AG04449 (cell line): ENCODE data around the gene MBD3L5.

Experiments
- CTCF ChIA-PET: fragments of 350-600 bp; formaldehyde crosslinking; extraction: SDS; loops from one replicate; lab custom pipeline; 2021; ENCODE audit warnings: antibody characterized with exemption; lab: Yijun Ruan, JAX
- POLR2A ChIA-PET: fragments of 400-600, 350-600 bp; formaldehyde crosslinking; extraction: SDS; loops from one replicate; lab custom pipeline; 2020; ENCODE audit warnings: antibody characterized with exemption, inconsistent platforms; lab: Yijun Ruan, JAX
- DNase-seq: peaks from one replicate; pipeline ENCODE4 v3.0.0-alpha.2; 2010; ENCODE audit warnings: low read depth, low spot score
- H3K4me3 ChIP-seq: 2 replicates; pipeline ENCODE4 v1.5.1; 2011; ENCODE audit warnings: low read depth, mild to moderate bottlenecking, control low read depth, low read length
- CTCF ChIP-seq: IDR thresholded peaks from one replicate; pipeline ENCODE4 v1.5.1; 2011; ENCODE audit warnings: mild to moderate bottlenecking, moderate library complexity, low read length, control low read depth, inconsistent platforms; ENCODE audit not compliant: insufficient read depth; ENCODE audit errors: missing control alignments

MBD3L5 gene

GRCh38 chr19:7069042-7069903 lies 38.9 kb downstream of the MBD3L5 start, which contains the start of gene ZNF557:
Gene ZNF557, plus strand, starts transcription at chr19:7069703. Its CDS starts 5,372 bp downstream, at chr19:7075075.
- ChIA-PET POLR2A (interaction anchor here (0.6 to 1.0 kb wide), 9 partner anchors 9 to 1012 kb away, joined by 3 to 4 read pairs (median 3); no protein-coding TSS in a partner anchor), CTCF (interaction anchor here (0.9 to 2.4 kb wide), 4 partner anchors 11 to 612 kb away, joined by 3 to 10 read pairs (median 5); partner anchors contain the start of gene TRAPPC5)
- peak; percentile 58 for DNase-seq
- TF ChIP-seq CTCF, result no peak
- peak within 1 kb of the TSS; percentile 93 for H3K4me3 ChIP-seq

GRCh38 chr19:7069904-7070226 lies 39.5 kb downstream of the MBD3L5 start:
- H3K4me3 ChIP-seq, result peak overlapping the region; percentile 93
- no peak for TF ChIP-seq CTCF
- ChIA-PET POLR2A (interaction anchor here (0.6 to 1.0 kb wide), 6 partner anchors 10 to 1012 kb away, joined by 3 to 4 read pairs (median 4); no protein-coding TSS in a partner anchor), CTCF (interaction anchor here (1.5 to 2.4 kb wide), 2 partner anchors 11 to 611 kb away, joined by 4 to 10 read pairs; partner anchors contain the start of gene TRAPPC5)
- no peak for DNase-seq

DNA sequence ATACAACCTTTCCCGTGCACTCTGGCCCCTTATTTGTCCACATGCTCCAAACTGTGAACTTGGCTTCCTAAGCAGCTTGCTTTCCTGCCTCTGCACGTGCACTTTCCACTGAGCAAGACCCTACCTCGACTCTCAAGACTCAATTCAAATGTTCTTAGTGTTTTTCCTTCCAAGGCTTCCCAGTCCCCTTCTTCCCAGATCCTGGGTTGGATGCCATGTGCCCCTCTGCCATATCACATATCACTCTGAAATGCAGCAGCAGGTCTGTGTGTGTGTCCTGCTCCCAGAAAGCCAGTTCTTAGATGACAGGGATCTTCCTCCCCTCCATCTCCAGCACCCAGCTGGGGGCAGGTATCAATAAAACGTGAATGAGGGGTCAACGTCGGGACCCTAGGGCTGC lies 42.2 kb downstream of the MBD3L5 start:
- CTCF ChIA-PET, result no interaction called here
- no peak for TF ChIP-seq CTCF
- no peak overlapping the region for H3K4me3 ChIP-seq
- POLR2A ChIA-PET, result no interaction called here
- DNase-seq, result no peak

- POLR2A ChIA-PET, result no interaction called here
- TF ChIP-seq CTCF, result no peak
- no peak overlapping the region for H3K4me3 ChIP-seq
- no peak for DNase-seq
- CTCF ChIA-PET, result no interaction called here
Observed at GRCh38 chr19:7074705-7075282, 44.4 kb downstream of the MBD3L5 start.

- POLR2A ChIA-PET, result no interaction called here
- CTCF ChIA-PET, result no interaction called here
- no peak for TF ChIP-seq CTCF
Observed at GRCh38 chr19:7076151-7076550, 45.8 kb downstream of the MBD3L5 start.

DNA sequence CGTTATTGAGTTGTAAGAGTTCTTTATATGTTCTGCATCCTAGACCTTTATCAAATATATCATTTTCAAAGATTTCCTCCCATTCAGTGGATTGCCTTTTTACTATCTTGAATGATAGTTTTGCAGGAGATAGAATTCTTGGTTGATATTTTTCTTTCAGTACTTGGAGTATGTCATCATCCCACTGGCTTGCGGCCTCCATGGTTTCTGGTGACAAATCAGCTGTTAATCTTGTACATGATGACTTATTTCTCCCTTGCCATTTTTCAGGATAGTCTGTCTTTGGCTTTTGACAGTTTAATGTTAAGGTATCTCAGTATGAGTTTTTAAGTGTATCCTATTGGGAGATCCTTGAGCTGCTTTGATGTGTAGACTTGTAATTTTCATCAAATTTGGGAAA lies 47.6 kb downstream of the MBD3L5 start:
- TF ChIP-seq CTCF, result no peak
- CTCF ChIA-PET, result no interaction called here
- no peak overlapping the region for H3K4me3 ChIP-seq
- no peak for DNase-seq
- POLR2A ChIA-PET, result no interaction called here

More at GRCh38 chr19:7076151-7076550, 45.8 kb downstream of the MBD3L5 start:
- H3K4me3 ChIP-seq, result no peak overlapping the region
- no peak for DNase-seq
